AG09319 (cell line): ENCODE results near the gene BAHCC1.

Experiments used
- DNase-seq: peaks from one replicate; pipeline ENCODE4 v3.0.0-alpha.2; 2010; ENCODE audit warnings: low read depth; ENCODE audit errors: extremely low read depth
- CTCF ChIP-seq: IDR thresholded peaks from 2 replicates; pipeline ENCODE4 v1.5.1; 2011; ENCODE audit warnings: low read depth, mild to moderate bottlenecking, inconsistent platforms, low read length, moderate library complexity

BAHCC1 gene

GRCh38 chr17:81436294-81436849 is 41.1 kb downstream of the BAHCC1 start:
- no peak for DNase-seq
- TF ChIP-seq CTCF, result no peak; the same call in 1 of the 2 replicates

GRCh38 chr17:81437191-81437651 is 42.0 kb downstream of the BAHCC1 start:
- DNase-seq, result no peak

GRCh38 chr17:81438007-81438659 is 42.9 kb downstream of the BAHCC1 start:
- no peak for DNase-seq
- TF ChIP-seq CTCF, result no peak

More at GRCh38 chr17:81437191-81437651, 42.0 kb downstream of the BAHCC1 start:
- TF ChIP-seq CTCF, result no peak

- TF ChIP-seq CTCF, result no peak
- DNase-seq, result no peak
These were observed 43.4 kb downstream of the BAHCC1 start for GRCh38 chr17:81438688-81439087.

GRCh38 chr17:81440051-81440471 is 44.8 kb downstream of the BAHCC1 start:
- TF ChIP-seq CTCF, result no peak
- no peak for DNase-seq

- no peak for DNase-seq
- peak; percentile 45 for TF ChIP-seq CTCF
These were observed 45.4 kb downstream of the BAHCC1 start for GRCh38 chr17:81440511-81441244.

- DNase-seq, result no peak
- no peak for TF ChIP-seq CTCF
These were observed 47.5 kb downstream of the BAHCC1 start for GRCh38 chr17:81442791-81443190.
